GM18858 (cell line): ENCODE results near the gene CCER1.

Experiments
- ATAC-seq: cut with Tn5 transposase; IDR thresholded peaks from one replicate; pipeline ENCODE4 v1.9.1; 2021; ENCODE audit not compliant: unreplicated experiment

The CCER1 gene

DNA sequence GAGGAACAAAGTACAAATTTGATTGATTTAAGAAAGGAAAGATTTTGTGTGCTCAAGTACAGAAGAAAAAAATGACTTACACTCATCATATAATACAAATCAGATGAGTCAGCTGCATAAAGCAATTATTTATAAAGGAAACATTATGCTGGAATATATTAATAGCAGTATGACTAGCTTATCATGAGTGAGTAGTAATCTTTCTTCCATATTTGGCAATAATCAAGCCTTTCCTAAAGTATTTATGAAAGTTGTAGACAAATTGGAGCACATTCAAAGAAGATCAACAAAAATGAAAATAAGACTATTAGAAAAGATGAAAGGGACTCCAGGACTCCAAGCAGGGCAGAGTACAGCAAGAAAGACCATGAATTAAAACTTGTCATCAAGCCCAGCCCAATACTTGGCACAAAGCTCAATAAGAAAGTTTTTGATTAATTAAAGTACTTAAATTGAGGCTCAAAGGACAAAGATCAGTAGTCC lies 32.8 kb downstream of the CCER1 start:
- no peak for ATAC-seq

DNA sequence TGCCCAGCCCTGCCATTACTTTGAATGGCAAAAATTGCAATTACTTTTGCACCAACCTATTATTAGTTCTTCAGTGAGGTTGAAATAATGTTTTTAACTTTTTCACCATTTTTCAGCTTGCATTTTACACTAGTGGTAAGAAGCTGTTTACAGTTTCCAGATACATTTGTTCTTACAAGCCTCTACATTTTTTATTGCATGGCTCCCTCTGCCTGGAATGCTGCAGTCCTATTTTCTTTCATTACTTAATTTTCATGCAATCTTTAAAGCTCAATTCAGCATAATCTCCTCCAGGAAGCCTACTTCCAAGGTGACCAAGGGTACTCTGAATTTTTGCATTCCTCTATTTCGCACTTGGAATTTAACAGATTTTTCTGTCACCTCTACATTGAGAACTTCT lies 33.4 kb downstream of the CCER1 start:
- ATAC-seq: no peak

DNA sequence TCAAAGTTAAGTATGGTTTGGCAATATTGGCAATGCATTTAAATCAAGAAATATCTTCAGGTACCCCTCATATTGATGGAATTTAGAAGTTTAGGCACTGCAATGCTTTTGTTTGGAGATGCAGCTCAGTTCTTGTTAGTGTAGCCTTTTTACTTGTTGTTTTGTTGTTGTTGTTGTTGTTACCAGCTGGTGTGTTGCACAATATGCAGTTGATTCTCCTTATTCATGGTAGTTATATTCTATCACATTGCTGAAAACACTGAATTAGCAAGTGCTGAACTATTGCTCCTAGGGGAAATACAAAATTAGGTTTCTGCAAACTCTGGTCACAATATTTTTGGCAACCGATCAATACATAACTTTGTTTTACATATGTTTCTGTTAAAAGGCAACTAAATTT lies 34.8 kb downstream of the CCER1 start:
- no peak for ATAC-seq

DNA sequence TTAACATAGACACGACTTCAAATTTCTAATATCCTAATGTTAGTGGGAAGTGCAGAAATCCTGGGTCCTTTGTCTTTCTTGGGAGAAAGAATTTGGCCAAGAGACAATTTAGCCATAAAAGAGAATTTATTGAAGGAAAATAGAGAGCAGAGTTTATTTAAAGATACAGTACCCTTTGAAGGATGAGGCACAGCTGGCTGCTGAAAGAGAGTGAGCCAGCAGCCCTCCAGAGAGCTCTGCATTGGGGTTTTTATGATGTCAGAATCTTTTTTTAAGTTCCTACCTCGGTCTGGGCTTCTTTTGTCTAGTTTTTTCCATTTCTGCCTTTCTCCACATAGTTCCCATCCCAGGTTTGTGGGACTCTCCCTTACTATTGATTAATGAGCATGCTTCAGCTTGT lies 37.5 kb downstream of the CCER1 start:
- no peak for ATAC-seq

DNA sequence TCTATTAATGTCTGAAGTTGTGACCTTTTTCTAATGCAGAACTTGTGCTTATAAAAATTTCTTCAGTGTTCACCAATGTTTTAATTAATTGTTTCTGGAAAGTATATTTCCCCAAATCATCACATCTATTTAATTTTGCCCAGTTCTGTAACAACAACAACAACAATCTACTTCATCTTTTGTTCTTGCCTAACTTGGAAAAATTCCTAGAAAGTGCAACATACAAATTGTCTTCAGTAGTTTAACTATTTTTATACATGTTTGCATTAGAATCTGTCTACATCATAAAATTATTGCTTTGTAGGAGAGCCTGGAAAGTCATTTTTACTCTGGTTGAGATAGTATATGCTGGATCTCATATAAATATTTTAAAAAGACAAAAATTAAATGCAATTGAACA lies 38.5 kb downstream of the CCER1 start:
- no peak for ATAC-seq

DNA sequence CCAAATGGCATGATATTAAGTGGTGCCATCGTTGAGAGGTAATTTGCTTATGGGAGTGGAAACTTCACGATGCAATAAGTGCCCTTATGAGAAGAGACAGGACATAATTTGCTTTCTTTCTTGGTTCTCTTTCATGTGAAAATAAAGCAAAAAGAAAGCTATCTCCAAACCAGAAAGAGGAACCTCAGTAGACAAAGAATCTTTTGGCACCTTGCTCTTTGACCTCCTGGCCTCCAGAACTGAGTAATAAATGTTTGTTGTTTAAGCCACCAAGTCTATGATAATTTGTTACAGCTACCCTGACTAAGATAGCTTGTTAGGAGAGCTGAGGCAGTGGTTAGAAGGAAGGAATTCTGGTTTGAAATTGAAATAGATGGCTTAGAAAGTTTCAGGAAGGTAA lies 39.6 kb downstream of the CCER1 start:
- ATAC-seq: no peak

DNA sequence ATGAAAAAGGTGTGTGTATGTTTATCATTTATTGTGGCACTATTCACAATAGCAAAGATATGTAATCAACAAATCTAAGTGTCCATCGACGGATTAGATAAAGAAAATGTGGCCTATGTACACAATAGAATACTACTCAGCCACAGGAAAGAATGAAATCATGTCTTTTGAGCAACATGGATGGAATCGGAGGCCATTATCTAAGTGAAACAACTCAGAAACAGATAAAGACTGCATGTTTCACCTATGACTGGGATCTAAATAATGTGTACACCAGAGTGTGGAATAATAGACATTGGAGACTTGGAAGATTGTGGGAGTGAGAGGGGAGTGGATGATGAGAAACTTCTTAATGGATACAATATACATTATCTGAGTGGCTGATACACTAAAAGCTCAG lies 44.0 kb downstream of the CCER1 start:
- no peak for ATAC-seq

DNA sequence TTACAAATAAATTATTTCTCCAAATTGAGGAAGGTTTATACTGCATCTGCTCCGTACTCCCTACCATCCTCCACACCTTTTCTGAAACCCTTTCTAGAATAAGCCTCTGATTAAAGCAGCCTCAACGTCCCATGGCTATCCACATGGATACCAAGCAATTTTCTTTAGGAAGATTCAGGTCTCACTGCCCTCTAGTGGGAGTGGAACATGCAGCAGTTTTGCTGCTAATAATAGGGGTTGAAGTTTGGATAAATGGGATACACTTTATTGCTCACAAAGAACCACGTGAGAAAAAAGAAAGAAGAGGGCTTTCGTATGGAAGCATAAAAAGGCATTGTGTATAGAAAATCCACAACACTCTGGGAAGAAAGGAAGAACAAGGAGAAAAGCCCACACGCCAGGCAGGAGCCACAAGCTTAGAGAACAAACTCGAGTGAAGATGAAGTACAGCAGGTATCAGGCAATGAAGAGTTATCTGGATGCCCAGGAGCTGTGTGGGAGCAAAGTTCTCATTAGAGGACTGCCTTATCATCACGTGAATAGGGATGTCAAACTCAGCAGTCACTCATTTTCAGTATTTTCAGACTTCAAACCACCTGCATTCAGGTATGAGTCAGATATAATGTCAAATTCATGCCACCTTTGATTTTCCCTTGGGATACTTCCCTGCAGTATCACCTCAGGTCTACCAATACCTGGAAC lies 45.8 kb downstream of the CCER1 start:
- no peak for ATAC-seq

DNA sequence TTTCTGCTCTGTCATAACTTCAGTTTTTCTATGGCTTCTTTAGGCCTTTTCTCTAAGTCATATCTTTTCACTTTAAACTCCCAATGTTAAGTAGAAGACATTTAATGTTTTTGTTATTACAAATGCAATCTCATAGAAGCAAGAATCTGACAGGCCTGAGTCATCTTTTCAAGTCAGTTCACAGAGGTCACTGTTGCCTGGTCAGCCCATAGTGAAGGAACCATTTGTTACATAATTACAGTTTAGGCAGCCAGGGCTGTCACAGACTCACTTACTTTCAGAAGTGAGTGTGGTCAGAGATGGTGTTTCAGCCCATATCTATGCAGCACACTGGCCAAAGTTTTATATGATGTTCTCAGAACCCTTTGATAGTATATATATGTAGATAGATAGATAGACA lies 46.5 kb downstream of the CCER1 start:
- ATAC-seq: no peak

DNA sequence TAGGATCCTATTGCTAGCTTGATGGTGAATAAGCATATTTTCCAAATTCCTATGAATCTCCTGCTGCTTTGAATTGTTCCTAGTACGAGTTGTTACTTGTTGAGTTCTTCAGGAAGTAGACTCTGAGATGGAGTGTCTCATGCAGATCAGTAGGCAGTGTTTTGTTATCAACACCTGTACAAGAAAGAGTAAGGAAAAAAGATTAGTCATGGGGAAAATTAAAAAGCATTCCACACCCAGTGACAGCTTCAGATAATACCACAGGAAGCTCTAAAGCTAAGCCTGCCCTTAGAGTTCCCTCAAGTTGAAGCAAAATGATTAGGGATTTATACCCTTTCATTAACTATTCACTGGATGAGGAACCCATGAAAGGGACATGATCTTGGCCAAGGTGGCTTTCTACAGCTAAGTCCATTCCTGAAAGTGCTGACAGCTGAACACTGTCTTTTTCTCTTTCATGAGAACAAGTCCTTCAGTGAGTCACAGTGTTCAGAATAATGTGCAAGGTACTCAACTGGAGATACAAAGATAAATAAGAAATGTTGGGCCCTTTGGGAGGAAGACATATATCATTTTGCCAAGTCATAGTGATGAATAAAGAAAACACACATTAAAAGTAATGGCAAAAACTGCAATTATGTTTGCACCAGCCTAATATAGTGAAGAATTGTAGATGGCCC lies 49.1 kb downstream of the CCER1 start:
- ATAC-seq: no peak

DNA sequence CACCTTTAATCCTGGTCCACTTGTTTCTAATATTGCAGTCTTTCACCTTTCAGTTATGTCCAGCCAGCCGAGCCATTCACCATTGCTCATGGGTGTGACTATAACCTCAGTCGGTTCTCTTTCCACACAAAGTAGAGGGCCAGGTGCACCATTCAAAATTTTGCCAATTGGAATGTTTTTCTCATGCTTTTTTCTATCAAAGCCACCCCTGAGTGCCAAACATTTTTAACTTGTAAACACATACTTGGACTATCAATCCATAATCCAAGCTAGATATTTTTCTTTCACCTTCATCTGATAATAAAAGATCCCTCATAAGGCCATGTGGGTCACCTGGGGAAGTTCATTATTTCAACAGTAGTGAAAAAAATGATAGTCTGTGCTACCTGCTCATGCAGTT lies 52.4 kb downstream of the CCER1 start:
- ATAC-seq: no peak
